ENCODE measurements around the gene SLC35F3. TPM values are rescaled to one million over a fixed set of nuclear protein-coding genes. Genes with fewer than 3 reads are reported as not detected.

SLC35F3 gene
- total RNA-seq, 1 donor from 2014 or later, result 0.57 TPM

DNA sequence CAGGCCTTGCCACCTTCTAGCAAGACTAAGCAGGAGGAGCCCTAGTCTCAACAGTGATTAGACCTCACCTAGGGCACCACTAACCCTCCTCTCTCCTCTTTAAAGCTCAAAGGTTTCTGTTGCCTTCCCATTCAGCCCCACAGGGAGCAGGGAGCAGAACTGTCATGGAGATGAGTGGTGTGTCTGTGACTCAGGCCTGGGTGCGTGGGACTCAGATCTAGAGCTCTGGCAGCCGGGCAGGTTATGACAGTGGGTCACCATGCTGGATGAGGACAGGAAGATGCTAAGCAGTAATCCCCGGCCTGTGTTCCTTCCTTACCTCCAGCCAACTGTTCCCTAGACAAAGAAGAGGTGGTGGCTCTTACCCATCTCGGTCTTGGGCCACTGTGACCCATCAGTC lies 408.7 kb downstream of the SLC35F3 start:
- Histone ChIP-seq H3K4me3 (ENCODE audit: insufficient read depth, low read depth, low read length) (no peak overlapping the region), H3K27me3 (ENCODE audit: insufficient read depth, low read length) (no peaks in the 10 kb centered on the region), H3K27ac (ENCODE audit: low read depth, low read length) (no peak overlapping the region), H2AFZ (ENCODE audit: low read depth, low read length) (no peak overlapping the region), H4K20me1 (ENCODE audit: insufficient read depth, low read length) (no peaks in the 10 kb centered on the region), H3K9ac (ENCODE audit: low read length) (no peak overlapping the region), H3K9me3 (ENCODE audit: insufficient read depth, low read depth, low read length) (no peaks in the 10 kb centered on the region), H3K4me1 (ENCODE audit: insufficient read depth, low read length) (peaks cover 27% of the 10 kb centered on the region), H3K79me2 (ENCODE audit: insufficient read depth, low read length) (no peaks in the 10 kb centered on the region), H3K36me3 (ENCODE audit: insufficient read depth, low read length) (no peaks in the 10 kb centered on the region), H3K4me2 (ENCODE audit: low read length) (no peak overlapping the region)
- Mint-ChIP-seq H3K27ac (ENCODE audit: unreplicated experiment) (no peak overlapping the region), H3K4me1 (ENCODE audit: low read depth, unreplicated experiment) (peaks cover 16% of the 10 kb centered on the region), H3K4me3 (ENCODE audit: unreplicated experiment) (no peak overlapping the region), H3K27me3 (ENCODE audit: low read depth, unreplicated experiment) (peaks cover 15% of the 10 kb centered on the region), H3K36me3 (ENCODE audit: low read depth, unreplicated experiment) (peaks cover 3% of the 10 kb centered on the region), H3K9me3 (ENCODE audit: unreplicated experiment) (no peaks in the 10 kb centered on the region)
- no peak for DNase-seq (ENCODE audit: low read depth)
- FAIRE-seq, result no peak
- no peak for TF ChIP-seq EZH2 (IDR thresholded peaks at IDR 0.05; ENCODE audit: insufficient read depth, low read length)
- TF ChIP-seq, protein P1, sequence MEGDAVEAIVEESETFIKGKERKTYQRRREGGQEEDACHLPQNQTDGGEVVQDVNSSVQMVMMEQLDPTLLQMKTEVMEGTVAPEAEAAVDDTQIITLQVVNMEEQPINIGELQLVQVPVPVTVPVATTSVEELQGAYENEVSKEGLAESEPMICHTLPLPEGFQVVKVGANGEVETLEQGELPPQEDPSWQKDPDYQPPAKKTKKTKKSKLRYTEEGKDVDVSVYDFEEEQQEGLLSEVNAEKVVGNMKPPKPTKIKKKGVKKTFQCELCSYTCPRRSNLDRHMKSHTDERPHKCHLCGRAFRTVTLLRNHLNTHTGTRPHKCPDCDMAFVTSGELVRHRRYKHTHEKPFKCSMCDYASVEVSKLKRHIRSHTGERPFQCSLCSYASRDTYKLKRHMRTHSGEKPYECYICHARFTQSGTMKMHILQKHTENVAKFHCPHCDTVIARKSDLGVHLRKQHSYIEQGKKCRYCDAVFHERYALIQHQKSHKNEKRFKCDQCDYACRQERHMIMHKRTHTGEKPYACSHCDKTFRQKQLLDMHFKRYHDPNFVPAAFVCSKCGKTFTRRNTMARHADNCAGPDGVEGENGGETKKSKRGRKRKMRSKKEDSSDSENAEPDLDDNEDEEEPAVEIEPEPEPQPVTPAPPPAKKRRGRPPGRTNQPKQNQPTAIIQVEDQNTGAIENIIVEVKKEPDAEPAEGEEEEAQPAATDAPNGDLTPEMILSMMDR (IDR thresholded peaks at IDR 0.05; ENCODE audit: insufficient read depth, low read depth, low read length), result no peak

DNA sequence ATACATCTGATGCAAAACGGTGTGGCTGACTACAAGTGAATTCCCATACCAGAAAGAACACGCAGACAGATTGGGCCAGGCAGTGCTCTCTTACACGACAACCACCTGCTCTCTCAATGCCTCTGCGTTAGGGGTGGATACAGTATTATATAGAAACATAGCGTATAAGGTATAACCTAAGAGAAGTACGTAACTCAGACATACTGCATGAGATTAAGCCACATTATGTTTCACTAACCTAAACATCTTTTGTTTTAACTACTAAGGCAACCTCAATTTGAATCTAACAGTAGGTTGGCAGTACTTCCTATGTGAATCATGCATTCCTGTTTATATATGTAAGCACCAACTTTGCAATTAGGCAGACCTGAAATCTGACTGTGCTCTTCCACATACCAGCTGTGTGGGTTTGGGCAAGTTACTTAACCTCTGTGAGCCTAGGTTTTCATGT lies 410.6 kb downstream of the SLC35F3 start:
- DNase-seq (ENCODE audit: low read depth), result peak; percentile 73
- H3K27me3 Mint-ChIP-seq (ENCODE audit: low read depth, unreplicated experiment), result peaks cover 18% of the 10 kb centered on the region
- H3K27ac Mint-ChIP-seq (ENCODE audit: unreplicated experiment), result no peak overlapping the region
- H3K27me3 ChIP-seq (ENCODE audit: insufficient read depth, low read length), result no peaks in the 10 kb centered on the region
- no peaks in the 10 kb centered on the region for H4K20me1 ChIP-seq (ENCODE audit: insufficient read depth, low read length)
- peaks cover 25% of the 10 kb centered on the region for H3K4me1 ChIP-seq (ENCODE audit: insufficient read depth, low read length)
- H3K36me3 Mint-ChIP-seq (ENCODE audit: low read depth, unreplicated experiment), result peaks cover 3% of the 10 kb centered on the region
- H3K4me2 ChIP-seq (ENCODE audit: low read length), result peak overlapping the region; percentile 58
- FAIRE-seq, result no peak
- H3K9me3 ChIP-seq (ENCODE audit: insufficient read depth, low read depth, low read length), result no peaks in the 10 kb centered on the region
- no peak overlapping the region for H3K4me3 ChIP-seq (ENCODE audit: insufficient read depth, low read depth, low read length)
- no peaks in the 10 kb centered on the region for H3K36me3 ChIP-seq (ENCODE audit: insufficient read depth, low read length)
- H3K27ac ChIP-seq (ENCODE audit: low read depth, low read length), result peak overlapping the region; percentile 53
- no peaks in the 10 kb centered on the region for H3K9me3 Mint-ChIP-seq (ENCODE audit: unreplicated experiment)
- no peak overlapping the region for H3K4me3 Mint-ChIP-seq (ENCODE audit: unreplicated experiment)
- H3K9ac ChIP-seq (ENCODE audit: low read length), result peak overlapping the region; percentile 13
- no peak overlapping the region for H2AFZ ChIP-seq (ENCODE audit: low read depth, low read length)
- H3K4me1 Mint-ChIP-seq (ENCODE audit: low read depth, unreplicated experiment), result peaks cover 12% of the 10 kb centered on the region
- TF ChIP-seq, protein P1 (IDR thresholded peaks at IDR 0.05; ENCODE audit: insufficient read depth, low read depth, low read length), result no peak
- TF ChIP-seq EZH2 (IDR thresholded peaks at IDR 0.05; ENCODE audit: insufficient read depth, low read length), result no peak
- H3K79me2 ChIP-seq (ENCODE audit: insufficient read depth, low read length), result no peaks in the 10 kb centered on the region

DNA sequence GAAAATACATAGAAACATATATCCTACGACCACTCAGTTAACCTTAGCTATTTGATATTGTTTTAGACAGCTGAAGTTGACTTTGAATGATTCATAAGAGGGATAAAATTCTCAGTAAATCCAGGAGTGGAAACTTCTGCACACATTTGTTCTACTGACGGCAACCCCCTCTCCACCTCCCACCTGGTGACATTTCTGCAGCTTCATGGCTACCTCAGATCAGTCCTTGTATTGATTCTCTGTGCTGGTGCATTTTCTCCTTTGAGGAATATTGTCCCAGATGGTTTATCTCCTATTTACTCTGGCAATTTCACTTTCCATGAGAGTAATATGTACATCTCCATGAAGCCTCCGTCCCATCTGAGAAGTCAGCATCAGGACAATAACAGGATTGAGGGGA lies 411.1 kb downstream of the SLC35F3 start:
- H3K9me3 Mint-ChIP-seq (ENCODE audit: unreplicated experiment), result no peaks in the 10 kb centered on the region
- DNase-seq (ENCODE audit: low read depth) (no peak), FAIRE-seq (no peak)
- H4K20me1 ChIP-seq (ENCODE audit: insufficient read depth, low read length), result no peaks in the 10 kb centered on the region
- no peak overlapping the region for H2AFZ ChIP-seq (ENCODE audit: low read depth, low read length)
- H3K36me3 ChIP-seq (ENCODE audit: insufficient read depth, low read length), result no peaks in the 10 kb centered on the region
- peak overlapping the region; percentile 58 for H3K4me2 ChIP-seq (ENCODE audit: low read length)
- no peaks in the 10 kb centered on the region for H3K27me3 ChIP-seq (ENCODE audit: insufficient read depth, low read length)
- H3K4me1 ChIP-seq (ENCODE audit: insufficient read depth, low read length), result peaks cover 20% of the 10 kb centered on the region
- H3K9ac ChIP-seq (ENCODE audit: low read length), result peak overlapping the region; percentile 2
- H3K4me3 Mint-ChIP-seq (ENCODE audit: unreplicated experiment), result no peak overlapping the region
- H3K9me3 ChIP-seq (ENCODE audit: insufficient read depth, low read depth, low read length), result no peaks in the 10 kb centered on the region
- H3K27ac ChIP-seq (ENCODE audit: low read depth, low read length), result no peak overlapping the region
- H3K27me3 Mint-ChIP-seq (ENCODE audit: low read depth, unreplicated experiment), result peaks cover 17% of the 10 kb centered on the region
- H3K4me1 Mint-ChIP-seq (ENCODE audit: low read depth, unreplicated experiment), result peaks cover 8% of the 10 kb centered on the region
- peaks cover 3% of the 10 kb centered on the region for H3K36me3 Mint-ChIP-seq (ENCODE audit: low read depth, unreplicated experiment)
- H3K4me3 ChIP-seq (ENCODE audit: insufficient read depth, low read depth, low read length), result no peak overlapping the region
- H3K27ac Mint-ChIP-seq (ENCODE audit: unreplicated experiment), result no peak overlapping the region
- no peak for TF ChIP-seq EZH2 (IDR thresholded peaks at IDR 0.05; ENCODE audit: insufficient read depth, low read length)
- TF ChIP-seq, protein P1 (IDR thresholded peaks at IDR 0.05; ENCODE audit: insufficient read depth, low read depth, low read length), result no peak
- H3K79me2 ChIP-seq (ENCODE audit: insufficient read depth, low read length), result no peaks in the 10 kb centered on the region

All from astrocyte (in vitro differentiated cells and primary cell).